ENCODE results near the gene LRRC47. TPM values are rescaled to one million over a fixed set of nuclear protein-coding genes. Genes with fewer than 3 reads are reported as not detected.

Gene LRRC47
- 54.7 TPM for total RNA-seq
- long read RNA-seq, full-length matches to known transcripts: 367 of 386 reads
- long read RNA-seq, partial matches to known transcripts: 11 of 386 reads
- long read RNA-seq, other reads (novel, unspliced or antisense): 8 of 386 reads

GRCh38 chr1:3796215-3797061, at the start of gene LRRC47:
Gene LRRC47 (minus strand): TSS chr1:3796498. CDS start chr1:3796476, 22 bp downstream.
- intact Hi-C loops (cut with DNase I): no loop called here
- DNase-seq (peak; percentile 98), ATAC-seq (ENCODE audit: poor library complexity) (peak; percentile 100)

GRCh38 chr1:3842912-3843311, 46.6 kb upstream of the LRRC47 start:
- ATAC-seq (ENCODE audit: poor library complexity) (no peak), DNase-seq (no peak)
- intact Hi-C loops (cut with DNase I): no loop called here

- intact Hi-C loops (cut with DNase I): no loop called here
- ATAC-seq (ENCODE audit: poor library complexity) (no peak), DNase-seq (no peak)
Measured at GRCh38 chr1:3841491-3841890, 45.2 kb upstream of the LRRC47 start.

- no peak for DNase-seq
- no peak for ATAC-seq (ENCODE audit: poor library complexity)
- intact Hi-C loops (cut with DNase I): no loop called here
Measured at GRCh38 chr1:3838788-3839187, 42.5 kb upstream of the LRRC47 start.

GRCh38 chr1:3837685-3838084, 41.4 kb upstream of the LRRC47 start:
- DNase-seq (no peak), ATAC-seq (ENCODE audit: poor library complexity) (no peak)
- intact Hi-C loops (cut with DNase I): no loop called here

GRCh38 chr1:3837200-3837599, 40.9 kb upstream of the LRRC47 start:
- no peak for ATAC-seq (ENCODE audit: poor library complexity)
- intact Hi-C loops (cut with DNase I): no loop called here
- DNase-seq: no peak

GRCh38 chr1:3836421-3836820, 40.1 kb upstream of the LRRC47 start:
- DNase-seq (no peak), ATAC-seq (ENCODE audit: poor library complexity) (no peak)
- intact Hi-C loops (cut with DNase I): no loop called here

- no peak for DNase-seq
- intact Hi-C loops (cut with DNase I): loop anchor here (2.0 kb wide), 1 partner anchor 24 kb away; no protein-coding TSS in a partner anchor
- ATAC-seq (ENCODE audit: poor library complexity): no peak
Measured at GRCh38 chr1:3834701-3835100, 38.4 kb upstream of the LRRC47 start.

- DNase-seq (no peak), ATAC-seq (ENCODE audit: poor library complexity) (no peak)
- intact Hi-C loops (cut with DNase I): no loop called here
Measured at GRCh38 chr1:3831689-3832088, 35.4 kb upstream of the LRRC47 start.

- ATAC-seq (ENCODE audit: poor library complexity) (no peak), DNase-seq (no peak)
- intact Hi-C loops (cut with DNase I): no loop called here
Measured at GRCh38 chr1:3828391-3828790, 32.1 kb upstream of the LRRC47 start.

GRCh38 chr1:3827813-3828307, 31.6 kb upstream of the LRRC47 start:
- intact Hi-C loops (cut with DNase I): no loop called here
- ATAC-seq (ENCODE audit: poor library complexity) (no peak), DNase-seq (no peak)

- no peak for ATAC-seq (ENCODE audit: poor library complexity)
- intact Hi-C loops (cut with DNase I): no loop called here
- DNase-seq: no peak
Measured at GRCh38 chr1:3825356-3825755, 29.1 kb upstream of the LRRC47 start.

- DNase-seq: no peak
- intact Hi-C loops (cut with DNase I): no loop called here
- no peak for ATAC-seq (ENCODE audit: poor library complexity)
Measured at GRCh38 chr1:3824650-3825049, 28.4 kb upstream of the LRRC47 start.

- intact Hi-C loops (cut with DNase I): no loop called here
- no peak for ATAC-seq (ENCODE audit: poor library complexity)
- DNase-seq: no peak
Measured at GRCh38 chr1:3822421-3822820, 26.1 kb upstream of the LRRC47 start.

- DNase-seq: no peak
- intact Hi-C loops (cut with DNase I): no loop called here
- ATAC-seq (ENCODE audit: poor library complexity): no peak
Measured at GRCh38 chr1:3821908-3822307, 25.6 kb upstream of the LRRC47 start.

- intact Hi-C loops (cut with DNase I): no loop called here
- no peak for DNase-seq
- ATAC-seq (ENCODE audit: poor library complexity): no peak
Measured at GRCh38 chr1:3821447-3821846, 25.1 kb upstream of the LRRC47 start.

- no peak for ATAC-seq (ENCODE audit: poor library complexity)
- intact Hi-C loops (cut with DNase I): no loop called here
- no peak for DNase-seq
Measured at GRCh38 chr1:3821004-3821403, 24.7 kb upstream of the LRRC47 start.

- ATAC-seq (ENCODE audit: poor library complexity) (no peak), DNase-seq (no peak)
- intact Hi-C loops (cut with DNase I): no loop called here
Measured at GRCh38 chr1:3820316-3820715, 24.0 kb upstream of the LRRC47 start.

GRCh38 chr1:3819771-3820200, 23.5 kb upstream of the LRRC47 start:
- ATAC-seq (ENCODE audit: poor library complexity): no peak

More at GRCh38 chr1:3819771-3820200, 23.5 kb upstream of the LRRC47 start:
- intact Hi-C loops (cut with DNase I): no loop called here
- no peak for DNase-seq
